Kidney glomerular epithelial cell (primary cell): ENCODE data around the gene NLRP12.
"Not testable (repeated sequence)": the region's sequence is repeated elsewhere in the genome, so short reads cannot be mapped to it uniquely, and the experiment has no call there.

Experiments used
- DNase-seq: peaks from one replicate; lab custom pipeline; 2025; lab: John Stamatoyannopoulos, UW

The NLRP12 gene

GRCh38 chr19:53775524-53775923 is 48.6 kb downstream of the NLRP12 start:
- no peak for DNase-seq

GRCh38 chr19:53774491-53774890 is 49.6 kb downstream of the NLRP12 start:
- not testable (repeated sequence) for DNase-seq

- no peak for DNase-seq
Observed at GRCh38 chr19:53773999-53774398, 50.1 kb downstream of the NLRP12 start.

GRCh38 chr19:53772943-53773342 is 51.2 kb downstream of the NLRP12 start:
- peak; percentile 56 for DNase-seq

GRCh38 chr19:53771144-53771543 is 53.0 kb downstream of the NLRP12 start:
- DNase-seq: no peak

- not testable (repeated sequence) for DNase-seq
Observed at GRCh38 chr19:53769696-53770309, 54.3 kb downstream of the NLRP12 start.

GRCh38 chr19:53768401-53768800 is 55.7 kb downstream of the NLRP12 start:
- DNase-seq: no peak

- not testable (repeated sequence) for DNase-seq
Observed at GRCh38 chr19:53758991-53759390, 65.1 kb downstream of the NLRP12 start.
